GM23338 (cell line): ENCODE results near the gene DUSP8. TPM values are rescaled to one million over a fixed set of nuclear protein-coding genes. Genes with fewer than 3 reads are reported as not detected.

Experiments used
- ATAC-seq: fragments of 200-7000 bp; cut with Tn5 transposase; 3 replicates; pipeline ENCODE4 v1.9.1; 2020
- DNase-seq: peaks from one replicate; pipeline ENCODE4 v3.0.0-alpha.2; 2015; ENCODE audit warnings: low spot score
- H2AFZ ChIP-seq: fragments of 200-600 bp; sonication (generic); 2 replicates; pipeline ENCODE4 v1.8.0; 2016; ENCODE audit warnings: antibody characterized with exemption, mild to moderate bottlenecking, moderate library complexity
- H3F3A ChIP-seq: fragments of 200-600 bp; sonication (generic); replicated peaks from 2 replicates; pipeline ENCODE4 v1.8.0; 2017; ENCODE audit warnings: antibody characterized with exemption, mixed run types, low read depth
- H3K27ac ChIP-seq: fragments of 200-600 bp; sonication (generic); 2 replicates; pipeline ENCODE4 v1.6.1; 2016; ENCODE audit warnings: low read depth
- H3K27me3 ChIP-seq: fragments of 200-600 bp; sonication (generic); 2 replicates; pipeline ENCODE4 v1.8.0; 2016; ENCODE audit warnings: mild to moderate bottlenecking, mixed run types, moderate library complexity; ENCODE audit not compliant: insufficient read depth
- H3K36me3 ChIP-seq: fragments of 200-600 bp; sonication (generic); 2 replicates; pipeline ENCODE4 v1.8.0; 2016; ENCODE audit warnings: mild to moderate bottlenecking; ENCODE audit not compliant: insufficient read depth
- H3K4me1 ChIP-seq: fragments of 200-600 bp; sonication (generic); 2 replicates; pipeline ENCODE4 v1.8.0; 2016; ENCODE audit warnings: mild to moderate bottlenecking, moderate library complexity; ENCODE audit not compliant: insufficient read depth
- H3K4me2 ChIP-seq: fragments of 200-600 bp; sonication (generic); 2 replicates; pipeline ENCODE4 v1.7.1; 2017; ENCODE audit warnings: mixed run types
- H3K4me3 ChIP-seq: fragments of 200-600 bp; sonication (generic); 2 replicates; pipeline ENCODE4 v1.6.1; 2016; ENCODE audit warnings: mixed run types
- H3K79me2 ChIP-seq: fragments of 200-600 bp; sonication (generic); replicated peaks from 2 replicates; pipeline ENCODE4 v1.8.0; 2017; ENCODE audit warnings: mild to moderate bottlenecking; ENCODE audit not compliant: insufficient read depth
- H3K9me2 ChIP-seq: fragments of 200-600 bp; sonication (generic); 2 replicates; pipeline ENCODE4 v1.8.0; 2017; ENCODE audit not compliant: insufficient read depth
- H4K20me1 ChIP-seq: fragments of 200-600 bp; sonication (generic); replicated peaks from 2 replicates; pipeline ENCODE4 v1.8.0; 2017; ENCODE audit warnings: mild to moderate bottlenecking; ENCODE audit not compliant: insufficient read depth
- H3K27ac Mint-ChIP-seq: 2 replicates; pipeline ENCODE4 v1.8.0; 2020; ENCODE audit warnings: inconsistent platforms, mild to moderate bottlenecking, moderate library complexity, mixed read lengths
- H3K27me3 Mint-ChIP-seq: 3 replicates; pipeline ENCODE4 v1.8.0; 2022; ENCODE audit warnings: low read depth, mild to moderate bottlenecking, moderate library complexity, mixed read lengths, inconsistent platforms; ENCODE audit not compliant: insufficient read depth, poor library complexity
- H3K36me3 Mint-ChIP-seq: 3 replicates; pipeline ENCODE4 v1.8.0; 2021; ENCODE audit warnings: low read depth, mild to moderate bottlenecking, inconsistent platforms, moderate library complexity, mixed read lengths
- H3K4me1 Mint-ChIP-seq: 3 replicates; pipeline ENCODE4 v1.8.0; 2020; ENCODE audit warnings: mild to moderate bottlenecking, inconsistent platforms, mixed read lengths
- H3K4me3 Mint-ChIP-seq: 3 replicates; pipeline ENCODE4 v1.8.0; 2021; ENCODE audit warnings: moderate library complexity, mild to moderate bottlenecking, inconsistent platforms, mixed read lengths
- H3K9me3 Mint-ChIP-seq: 3 replicates; pipeline ENCODE4 v1.8.0; 2020; ENCODE audit warnings: moderate library complexity, mild to moderate bottlenecking, inconsistent platforms, mixed read lengths
- POLR2AphosphoS5 ChIP-seq: IDR thresholded peaks from 2 replicates; pipeline ENCODE4 v1.6.1; 2016; ENCODE audit warnings: antibody characterized with exemption, low read depth
- STAT1 ChIP-seq: IDR thresholded peaks from one replicate; pipeline ENCODE4 v1.6.1; 2016; ENCODE audit warnings: antibody characterized with exemption; ENCODE audit not compliant: unreplicated experiment
- ZNF114 ChIP-seq: fragments of 250-450 bp; sonication (Bioruptor Pico); IDR thresholded peaks from 2 replicates; pipeline ENCODE4 v1.5.0; 2020; ENCODE audit warnings: mild to moderate bottlenecking, moderate library complexity
- ZNF462 ChIP-seq: fragments of 250-450 bp; sonication (Bioruptor Pico); IDR thresholded peaks from 2 replicates; pipeline ENCODE4 v1.5.0; 2020; ENCODE audit warnings: mild to moderate bottlenecking, moderate library complexity
- polyA plus RNA-seq: library from polyadenylated mRNA; unstranded; fragments of >200 nt; fragmentation: Nextera tagmentation; extraction: Ambion mirVana; gene quantifications from 2 replicates; pipeline ENCODE4 v1.2.1, GENCODE V29; 2016
- total RNA-seq: library from RNA; depleted of rRNA; stranded (reverse); fragments of >200 nt; shearing (Covaris generic); gene quantifications from 2 replicates; pipeline ENCODE4 v1.2.3, GENCODE V29; 2014

Gene DUSP8
- total and polyA plus RNA-seq, 2 experiments from 2014 or later, result 1.1 TPM

- TF ChIP-seq ZNF462 (CRISPR knock-in tag), result no peak
- no peak for TF ChIP-seq ZNF114 (CRISPR knock-in tag)
- TF ChIP-seq POLR2AphosphoS5, result no peak
- no peak for TF ChIP-seq STAT1
Observed at GRCh38 chr11:1572197-1573076, at the start of gene DUSP8 (continued).

DNA sequence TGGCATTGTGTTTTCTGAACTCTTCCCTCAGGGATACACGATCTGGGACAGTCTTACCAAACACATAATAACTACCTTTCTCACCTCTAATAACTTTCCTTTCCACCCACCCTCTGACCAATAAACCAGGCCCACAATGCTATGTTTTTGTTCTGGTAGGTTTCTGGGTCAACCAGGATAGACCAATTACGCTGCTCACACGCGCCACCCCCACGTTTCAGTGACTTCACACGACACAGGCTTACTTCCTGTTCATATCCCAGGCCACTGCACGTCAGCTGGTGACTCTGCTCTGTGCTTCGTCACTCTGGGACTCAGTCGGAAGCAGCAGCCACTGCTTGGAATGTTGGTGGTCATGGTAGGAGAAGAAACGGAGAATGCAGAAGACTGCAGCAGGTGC is 47.4 kb upstream of the DUSP8 start:
- TF ChIP-seq ZNF114 (CRISPR knock-in tag), result no peak
- peaks cover 6% of the 10 kb centered on the region for H3K4me1 Mint-ChIP-seq
- H3K4me3 Mint-ChIP-seq, result no peak overlapping the region
- H3K9me2 ChIP-seq, result no peaks in the 10 kb centered on the region; the same call in 1 of the 2 replicates
- H4K20me1 ChIP-seq, result no peaks in the 10 kb centered on the region
- H3K27ac Mint-ChIP-seq, result no peak overlapping the region
- no peaks in the 10 kb centered on the region for H3K4me1 ChIP-seq
- no peak overlapping the region for H3K4me3 ChIP-seq
- no peak overlapping the region for H3K27ac ChIP-seq
- H3K36me3 ChIP-seq, result no peaks in the 10 kb centered on the region
- H3F3A ChIP-seq, result no peaks in the 10 kb centered on the region
- no peaks in the 10 kb centered on the region for H3K27me3 ChIP-seq
- ATAC-seq (no peak), DNase-seq (no peak)
- H3K27me3 Mint-ChIP-seq, result peaks cover 6% of the 10 kb centered on the region
- H3K36me3 Mint-ChIP-seq, result 0 out of 3 replicates have a peak, but pooled peaks cover 2% of the 10 kb centered on the region
- H3K4me2 ChIP-seq, result no peak overlapping the region
- H2AFZ ChIP-seq, result no peak overlapping the region
- H3K9me3 Mint-ChIP-seq, result peaks cover 11% of the 10 kb centered on the region
- H3K79me2 ChIP-seq, result no peaks in the 10 kb centered on the region
